ENCODE data around the gene TEKT2. TPM values are rescaled to one million over a fixed set of nuclear protein-coding genes. Genes with fewer than 3 reads are reported as not detected.

Gene TEKT2
- total RNA-seq, 2 donors from 2014 or later = 1.3 to 1.6 TPM

- intact Hi-C loops (cut with DNase I) = loop anchor here (5.0 to 10.0 kb wide), 3 partner anchors 46 to 316 kb away; partner anchors contain the start of gene TRAPPC3
- peaks cover 6% of the 10 kb centered on the region for H3K4me1 ChIP-seq
- H3K36me3 ChIP-seq (replicated peaks in 1 of 2; ENCODE audit: insufficient read depth in 1 of 2, low read depth in 2 of 2) = peaks cover 3 to 7% of the 10 kb centered on the region in 2 donors
- H3K9me3 ChIP-seq = no peaks in the 10 kb centered on the region
- H3K27ac ChIP-seq = no peak overlapping the region
- ATAC-seq (no peak), DNase-seq (no peak)
- WGBS, 2 donors = 64 to 80% methylated on average over 1 to 12 of the region's 13 CpGs
- H3K27me3 ChIP-seq = no peaks in the 10 kb centered on the region
- TF ChIP-seq CTCF (IDR thresholded peaks at IDR 0.05) = no peak
- TF ChIP-seq POLR2A (IDR thresholded peaks at IDR 0.05) = no peak
- H3K4me3 ChIP-seq = no peak overlapping the region
Measured at GRCh38 chr1:36098650-36099365, 14.9 kb downstream of the TEKT2 start.

- TF ChIP-seq CTCF (IDR thresholded peaks at IDR 0.05) (peak; percentile 73 to 89 (median 87)), POLR2A (IDR thresholded peaks at IDR 0.05) (no peak)
- H3K36me3 ChIP-seq (replicated peaks in 1 of 2; ENCODE audit: insufficient read depth in 1 of 2, low read depth in 2 of 2) = peaks cover 0 to 2% of the 10 kb centered on the region in 2 donors
- no peak overlapping the region for H3K4me3 ChIP-seq
- 16 to 20% methylated on average over 9 to 18 of the region's 18 CpGs for WGBS, 2 donors
- peak; percentile 86 for ATAC-seq
- H3K27ac ChIP-seq = no peak overlapping the region
- DNase-seq = peak; percentile 76 to 86 (median 82)
- no peaks in the 10 kb centered on the region for H3K9me3 ChIP-seq
- H3K4me1 ChIP-seq = peaks cover 6% of the 10 kb centered on the region
- intact Hi-C loops (cut with DNase I) = loop anchor here (5.0 to 10.0 kb wide), 4 partner anchors 45 to 315 kb away; partner anchors contain the start of gene TRAPPC3
- H3K27me3 ChIP-seq = no peaks in the 10 kb centered on the region
Measured at GRCh38 chr1:36099681-36100341, 15.9 kb downstream of the TEKT2 start.

- Histone ChIP-seq H3K4me1 (peaks cover 6% of the 10 kb centered on the region), H3K27ac (no peak overlapping the region), H3K27me3 (no peaks in the 10 kb centered on the region), H3K36me3 (replicated peaks in 1 of 2; ENCODE audit: insufficient read depth in 1 of 2, low read depth in 2 of 2) (no peaks in the 10 kb centered on the region), H3K4me3 (no peak overlapping the region), H3K9me3 (no peaks in the 10 kb centered on the region)
- intact Hi-C loops (cut with DNase I) = loop anchor here (5.0 kb wide), 1 partner anchor 192 kb away; no protein-coding TSS in a partner anchor
- ATAC-seq (no peak), DNase-seq (no peak)
- no peak for TF ChIP-seq POLR2A (IDR thresholded peaks at IDR 0.05)
- no peak for TF ChIP-seq CTCF (IDR thresholded peaks at IDR 0.05)
- whole genome bisulfite sequencing, 2 donors = 55 to 73% methylated on average over 6 of the region's 6 CpGs
Measured at GRCh38 chr1:36100376-36100775, 16.5 kb downstream of the TEKT2 start.

GRCh38 chr1:36101546-36101945 is 17.7 kb downstream of the TEKT2 start:
- H3K9me3 ChIP-seq = no peaks in the 10 kb centered on the region
- H3K27ac ChIP-seq = no peak overlapping the region
- peaks cover 6% of the 10 kb centered on the region for H3K4me1 ChIP-seq
- H3K36me3 ChIP-seq (replicated peaks in 1 of 2; ENCODE audit: insufficient read depth in 1 of 2, low read depth in 2 of 2) = no peaks in the 10 kb centered on the region
- TF ChIP-seq POLR2A (IDR thresholded peaks at IDR 0.05) (no peak), CTCF (IDR thresholded peaks at IDR 0.05) (no peak)
- no peak for ATAC-seq
- no peaks in the 10 kb centered on the region for H3K27me3 ChIP-seq
- intact Hi-C loops (cut with DNase I) = loop anchor here (5.0 kb wide), 1 partner anchor 191 kb away; no protein-coding TSS in a partner anchor
- WGBS, 2 donors = 96 to 98% methylated on average over 5 of the region's 5 CpGs
- no peak for DNase-seq
- H3K4me3 ChIP-seq = no peak overlapping the region
